RWPE1 (cell line): ENCODE results near the gene TUT1.
"Not testable (repeated sequence)": the region's sequence is repeated elsewhere in the genome, so short reads cannot be mapped to it uniquely, and the experiment has no call there.

Experiments used
- CTCF ChIA-PET: fragments of 350-600 bp; sonication (Branson Sonifier 250); formaldehyde crosslinking; extraction: SDS; loops from one replicate; lab custom pipeline; 2021; lab: Yijun Ruan, JAX
- POLR2A ChIA-PET: fragments of 400-600 bp; formaldehyde crosslinking; extraction: SDS; loops from one replicate; lab custom pipeline; 2020; ENCODE audit warnings: antibody characterized with exemption; ENCODE audit not compliant: low non-redundant PET; lab: Yijun Ruan, JAX
- DNase-seq: peaks from one replicate; pipeline ENCODE4 v3.0.0; 2012; ENCODE audit warnings: low spot score
- H3K27ac ChIP-seq: fragments of 450-650 bp; 2 replicates; pipeline ENCODE4 v1.5.1; 2017
- CTCF ChIP-seq: fragments of 450-650 bp; conservative IDR thresholded peaks from 2 replicates; pipeline ENCODE4 v1.5.1; 2017; ENCODE audit warnings: low read depth, mild to moderate bottlenecking

TUT1 gene

DNA sequence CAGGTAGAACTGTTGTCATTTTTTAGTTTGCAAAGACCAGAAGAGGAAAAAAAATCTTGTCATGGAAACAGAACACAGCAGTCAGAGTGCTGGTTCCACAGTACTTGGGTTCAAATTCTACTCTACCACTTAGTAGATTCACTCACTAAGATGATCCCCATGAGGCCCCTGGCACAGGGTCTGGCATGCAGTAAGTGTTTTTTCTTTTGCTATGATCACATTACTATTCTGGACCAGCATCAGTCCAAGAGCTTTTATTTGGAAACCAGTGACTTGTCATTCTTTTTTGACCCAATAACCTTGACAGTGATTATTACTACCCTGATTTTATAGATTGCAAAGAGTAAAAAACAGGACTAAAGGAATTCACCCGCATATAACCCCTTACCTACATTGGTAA, 21.7 kb downstream of the TUT1 start:
- no peak for DNase-seq
- no peak for TF ChIP-seq CTCF
- CTCF ChIA-PET, result interaction anchor here (0.6 to 0.9 kb wide), 3 partner anchors 33 to 1380 kb away, joined by 3 to 4 read pairs (median 3); no protein-coding TSS in a partner anchor
- POLR2A ChIA-PET, result no interaction called here
- 0 out of 2 replicates have a peak overlapping the region, but pooled peaks have one; percentile 51 for H3K27ac ChIP-seq

- DNase-seq, result no peak
- peak overlapping the region; percentile 59 for H3K27ac ChIP-seq
- CTCF ChIA-PET, result interaction anchor here (0.6 kb wide), 1 partner anchor 770 kb away, joined by 3 read pairs; no protein-coding TSS in a partner anchor
- POLR2A ChIA-PET, result no interaction called here
- TF ChIP-seq CTCF, result no peak
These were observed 24.2 kb downstream of the TUT1 start for GRCh38 chr11:62567018-62567633.

GRCh38 chr11:62566247-62566646, 25.1 kb downstream of the TUT1 start:
- TF ChIP-seq CTCF, result no peak
- no peak for DNase-seq
- ChIA-PET POLR2A (no interaction called here), CTCF (interaction anchor here (1.0 kb wide), 1 partner anchor 23 kb away, joined by 3 read pairs; no protein-coding TSS in a partner anchor)
- peak overlapping the region; percentile 59 for H3K27ac ChIP-seq

DNA sequence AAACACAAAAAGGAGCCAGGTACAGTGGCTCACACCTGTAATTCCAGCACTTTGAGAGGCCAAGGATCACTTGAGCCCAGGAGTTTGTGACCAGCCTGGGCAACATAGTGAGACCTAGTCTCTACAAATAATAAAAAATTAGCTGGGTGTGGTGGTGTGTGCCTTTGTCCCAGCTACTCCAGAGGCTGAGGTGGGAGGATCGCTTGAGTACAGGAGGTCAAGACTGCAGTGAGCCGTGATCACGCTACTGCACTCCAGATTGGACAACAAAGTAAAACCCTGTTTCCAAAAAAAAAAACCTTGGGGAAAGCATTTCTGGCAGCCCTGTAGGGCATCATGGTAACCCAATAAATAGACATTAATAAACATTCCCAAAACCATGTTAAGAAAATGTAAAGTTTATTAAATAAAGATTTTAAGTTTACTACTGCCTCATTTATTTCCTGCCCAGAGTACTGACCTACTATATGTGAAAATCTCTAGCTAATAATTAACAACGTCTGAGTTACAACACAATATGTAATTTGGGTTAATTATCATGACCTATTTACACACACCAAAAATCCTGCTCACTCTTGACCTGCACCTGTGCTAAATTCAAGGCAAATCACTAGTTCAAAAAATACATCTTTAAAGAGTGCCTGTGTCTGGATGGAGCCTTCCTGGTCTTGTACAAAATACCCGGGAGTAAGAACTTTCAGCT, 26.1 kb downstream of the TUT1 start:
- DNase-seq, result no peak
- TF ChIP-seq CTCF, result no peak
- POLR2A ChIA-PET, result interaction anchor here (1.0 kb wide), 1 partner anchor 9 kb away, joined by 7 read pairs; the partner anchor contains the start of gene EEF1G
- CTCF ChIA-PET, result no interaction called here
- peak overlapping the region; percentile 75 for H3K27ac ChIP-seq

GRCh38 chr11:62561677-62562230, 29.6 kb downstream of the TUT1 start:
- DNase-seq, POLR2A ChIA-PET: not testable (repeated sequence)
- peak overlapping the region; percentile 100 for H3K27ac ChIP-seq
- CTCF ChIA-PET, result interaction anchor here (0.9 to 5.0 kb wide), 3 partner anchors 18 to 137 kb away, joined by 3 to 74 read pairs (median 7); no protein-coding TSS in a partner anchor

DNA sequence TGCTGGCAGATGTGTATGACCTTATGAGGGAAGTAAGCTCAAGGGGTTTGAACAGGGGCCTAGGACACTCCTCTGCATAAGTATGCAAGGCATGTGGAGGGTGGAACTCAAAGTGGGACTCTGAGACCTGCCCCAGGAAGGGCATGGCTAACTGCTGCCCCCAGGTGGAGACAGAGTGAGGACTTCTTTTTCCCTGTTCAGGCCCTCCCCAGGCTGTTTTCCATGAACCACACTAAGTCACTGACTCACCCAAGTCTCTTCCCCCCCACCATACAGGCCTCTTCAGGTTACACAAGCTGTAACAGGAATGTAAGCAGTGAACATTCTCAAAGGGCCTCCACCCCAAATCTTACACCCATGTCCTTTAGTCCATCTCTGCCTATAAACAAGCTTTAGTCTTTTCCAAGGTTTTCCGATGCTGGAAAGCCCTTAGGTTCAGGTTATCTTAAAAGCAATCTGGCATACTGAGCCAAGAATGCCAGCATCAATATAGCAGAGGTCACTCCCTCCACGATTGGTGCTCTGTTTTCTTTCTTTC, 30.7 kb downstream of the TUT1 start:
- TF ChIP-seq CTCF, result peak; percentile 91
- ChIA-PET CTCF (interaction anchor here (0.5 to 5.0 kb wide), 20 partner anchors 10 to 227 kb away, joined by 3 to 74 read pairs (median 4); partner anchors contain the start of genes AHNAK and TMEM179B), POLR2A (interaction anchor here (0.6 to 2.3 kb wide), 4 partner anchors 14 to 17 kb away, joined by 3 to 11 read pairs (median 6); partner anchors contain the start of gene AHNAK)
- peak overlapping the region; percentile 100 for H3K27ac ChIP-seq
- DNase-seq, result peak; percentile 95

- ChIA-PET CTCF (interaction anchor here (0.5 to 5.0 kb wide), 8 partner anchors 13 to 163 kb away, joined by 3 to 74 read pairs (median 4); partner anchors contain the start of gene AHNAK), POLR2A (interaction anchor here (2.3 kb wide), 1 partner anchor 13 kb away, joined by 11 read pairs; the partner anchor contains the start of gene AHNAK)
- not testable (repeated sequence) for DNase-seq
- peak overlapping the region; percentile 100 for H3K27ac ChIP-seq
These were observed 31.7 kb downstream of the TUT1 start for GRCh38 chr11:62559626-62560025.
